Naive B cell (primary cell): ENCODE results near the gene GCK. TPM values are rescaled to one million over a fixed set of nuclear protein-coding genes. Genes with fewer than 3 reads are reported as not detected.
A peak's percentile ranks its signal among the peaks of the same experiment; 100 is the strongest.

Experiments used
- ATAC-seq, 2 donors: fragments of 150-1000 bp; cut with Tn5 transposase; 2 replicates each; pipeline ENCODE4 v1.10.0; 2021; ENCODE audit warnings: low read depth in 2 of 2, mild to moderate bottlenecking in 2 of 2, moderate library complexity in 2 of 2
- DNase-seq: peaks from one replicate; pipeline ENCODE4 v3.0.0; 2022
- H3K27ac Mint-ChIP-seq, 6 donors: one replicate each; pipeline ENCODE4 v1.8.0; 2020 to 2022; ENCODE audit warnings: mild to moderate bottlenecking in 6 of 6, mixed read lengths in 6 of 6, moderate library complexity in 5 of 6, inconsistent platforms in 2 of 6
- H3K27me3 Mint-ChIP-seq, 3 donors: one replicate each; pipeline ENCODE4 v1.8.0; 2021 to 2022; ENCODE audit warnings: mixed read lengths in 3 of 3, mild to moderate bottlenecking in 1 of 3
- H3K36me3 Mint-ChIP-seq, 2 donors: one replicate each; pipeline ENCODE4 v1.8.0; 2020 to 2022; ENCODE audit warnings: mixed read lengths in 2 of 2, inconsistent platforms in 1 of 2, mild to moderate bottlenecking in 1 of 2
- H3K4me1 Mint-ChIP-seq, 3 donors: one replicate each; pipeline ENCODE4 v1.8.0; 2020 to 2022; ENCODE audit warnings: mixed read lengths in 3 of 3, inconsistent platforms in 1 of 3, mild to moderate bottlenecking in 1 of 3, moderate library complexity in 1 of 3
- H3K4me3 Mint-ChIP-seq, 8 donors: one replicate each; pipeline ENCODE4 v1.8.0; 2020 to 2022; ENCODE audit warnings: mild to moderate bottlenecking in 8 of 8, mixed read lengths in 8 of 8, moderate library complexity in 8 of 8, inconsistent platforms in 2 of 8
- H3K9me3 Mint-ChIP-seq, 7 donors: one replicate each; pipeline ENCODE4 v1.8.0; 2020 to 2022; ENCODE audit warnings: mixed read lengths in 7 of 7, mild to moderate bottlenecking in 5 of 7, inconsistent platforms in 2 of 7, moderate library complexity in 1 of 7
- polyA plus RNA-seq, 6 donors: library from polyadenylated mRNA; unstranded; fragments of 300-500 nt; fragmentation: Illumina TruSeq; gene quantifications; one replicate each; pipeline ENCODE4 v1.2.3, GENCODE V29; 2021; ENCODE audit warnings: low read depth in 6 of 6

Gene GCK
- polyA plus RNA-seq, 6 donors from 2014 or later = 0.29 to 4.5 (median 0.45) TPM

GRCh38 chr7:44112997-44113763 is 76.1 kb downstream of the GCK start:
- Mint-ChIP-seq H3K27me3 (no peaks in the 10 kb centered on the region), H3K36me3 (peaks cover 0 to 5% of the 10 kb centered on the region in 2 donors), H3K4me3 (no peak overlapping the region), H3K9me3 (no peaks in the 10 kb centered on the region), H3K27ac (peak overlapping the region in 1 of 6 donors; percentile 42), H3K4me1 (peaks cover 0 to 11% (median 5%) of the 10 kb centered on the region in 3 donors)
- ATAC-seq = no peak
- no peak for DNase-seq

GRCh38 chr7:44112231-44112996 is 76.8 kb downstream of the GCK start:
- H3K4me3 Mint-ChIP-seq = no peak overlapping the region
- DNase-seq (no peak), ATAC-seq (no peak)
- no peaks in the 10 kb centered on the region for H3K9me3 Mint-ChIP-seq
- H3K4me1 Mint-ChIP-seq = peaks cover 0 to 6% (median 2%) of the 10 kb centered on the region in 3 donors
- H3K27ac Mint-ChIP-seq = no peak overlapping the region
- no peaks in the 10 kb centered on the region for H3K27me3 Mint-ChIP-seq
- H3K36me3 Mint-ChIP-seq = no peaks in the 10 kb centered on the region

- Mint-ChIP-seq H3K36me3 (no peaks in the 10 kb centered on the region), H3K27ac (peak overlapping the region in 1 of 6 donors; percentile 15), H3K27me3 (no peaks in the 10 kb centered on the region), H3K4me3 (no peak overlapping the region), H3K9me3 (no peaks in the 10 kb centered on the region), H3K4me1 (peaks cover 0 to 4% (median 0%) of the 10 kb centered on the region in 3 donors)
- DNase-seq (no peak), ATAC-seq (no peak)
Measured at GRCh38 chr7:44111761-44112160, 77.5 kb downstream of the GCK start.

- H3K27ac Mint-ChIP-seq = no peak overlapping the region
- H3K9me3 Mint-ChIP-seq = no peaks in the 10 kb centered on the region
- H3K27me3 Mint-ChIP-seq = no peaks in the 10 kb centered on the region
- no peaks in the 10 kb centered on the region for H3K36me3 Mint-ChIP-seq
- no peak for DNase-seq
- H3K4me3 Mint-ChIP-seq = no peak overlapping the region
- peaks cover 2 to 8% (median 4%) of the 10 kb centered on the region in 3 donors for H3K4me1 Mint-ChIP-seq
- ATAC-seq = no peak
Measured at GRCh38 chr7:44110719-44111635, 78.3 kb downstream of the GCK start.

- Mint-ChIP-seq H3K9me3 (no peaks in the 10 kb centered on the region), H3K27me3 (no peaks in the 10 kb centered on the region), H3K4me1 (peaks cover 12 to 18% (median 14%) of the 10 kb centered on the region in 3 donors), H3K4me3 (no peak overlapping the region), H3K27ac (no peak overlapping the region), H3K36me3 (no peaks in the 10 kb centered on the region)
- ATAC-seq (no peak), DNase-seq (no peak)
Measured at GRCh38 chr7:44109991-44110390, 79.2 kb downstream of the GCK start.

- H3K4me1 Mint-ChIP-seq = peaks cover 13 to 19% (median 16%) of the 10 kb centered on the region in 3 donors
- DNase-seq (no peak), ATAC-seq (no peak)
- H3K36me3 Mint-ChIP-seq = no peaks in the 10 kb centered on the region
- no peak overlapping the region for H3K4me3 Mint-ChIP-seq
- peak overlapping the region in 1 of 6 donors; percentile 29 for H3K27ac Mint-ChIP-seq
- H3K9me3 Mint-ChIP-seq = no peaks in the 10 kb centered on the region
- no peaks in the 10 kb centered on the region for H3K27me3 Mint-ChIP-seq
Measured at GRCh38 chr7:44108768-44109750, 80.2 kb downstream of the GCK start.

- ATAC-seq (no peak), DNase-seq (no peak)
- H3K27me3 Mint-ChIP-seq = no peaks in the 10 kb centered on the region
- peaks cover 19 to 24% (median 21%) of the 10 kb centered on the region in 3 donors for H3K4me1 Mint-ChIP-seq
- H3K4me3 Mint-ChIP-seq = no peak overlapping the region
- H3K27ac Mint-ChIP-seq = peak overlapping the region in 1 of 6 donors; percentile 29
- H3K36me3 Mint-ChIP-seq = no peaks in the 10 kb centered on the region
- H3K9me3 Mint-ChIP-seq = no peaks in the 10 kb centered on the region
Measured at GRCh38 chr7:44107961-44108767, 81.1 kb downstream of the GCK start.

GRCh38 chr7:44107116-44107960 is 81.9 kb downstream of the GCK start:
- DNase-seq = no peak
- no peak overlapping the region for H3K27ac Mint-ChIP-seq
- H3K27me3 Mint-ChIP-seq = no peaks in the 10 kb centered on the region
- no peaks in the 10 kb centered on the region for H3K36me3 Mint-ChIP-seq
- no peak for ATAC-seq
- no peaks in the 10 kb centered on the region for H3K9me3 Mint-ChIP-seq
- H3K4me3 Mint-ChIP-seq = peak overlapping the region in 1 of 8 donors; percentile 50
- peaks cover 26 to 32% (median 28%) of the 10 kb centered on the region in 3 donors for H3K4me1 Mint-ChIP-seq

- peak overlapping the region in 3 of 6 donors; percentile 63 to 83 (median 63) for H3K27ac Mint-ChIP-seq
- DNase-seq (no peak), ATAC-seq (no peak)
- H3K4me3 Mint-ChIP-seq = peak overlapping the region in 4 of 8 donors; percentile 76 to 95 (median 91)
- no peaks in the 10 kb centered on the region for H3K9me3 Mint-ChIP-seq
- no peaks in the 10 kb centered on the region for H3K36me3 Mint-ChIP-seq
- H3K4me1 Mint-ChIP-seq = peaks cover 30 to 38% (median 34%) of the 10 kb centered on the region in 3 donors
- H3K27me3 Mint-ChIP-seq = no peaks in the 10 kb centered on the region
Measured at GRCh38 chr7:44106311-44107065, 82.8 kb downstream of the GCK start.

GRCh38 chr7:44105832-44106231 is 83.4 kb downstream of the GCK start:
- no peak for ATAC-seq

More at GRCh38 chr7:44105832-44106231, 83.4 kb downstream of the GCK start:
- H3K27ac Mint-ChIP-seq = peak overlapping the region; percentile 5 to 95 (median 67)
- no peaks in the 10 kb centered on the region for H3K36me3 Mint-ChIP-seq
- H3K4me1 Mint-ChIP-seq = peaks cover 36 to 44% (median 41%) of the 10 kb centered on the region in 3 donors
- no peak for DNase-seq
- H3K9me3 Mint-ChIP-seq = no peaks in the 10 kb centered on the region
- no peaks in the 10 kb centered on the region for H3K27me3 Mint-ChIP-seq
- peak overlapping the region; percentile 75 to 95 (median 90) for H3K4me3 Mint-ChIP-seq
